GM18870 (cell line): ENCODE results near the gene CIDEA.

ENCODE experiments used
- ATAC-seq: cut with Tn5 transposase; IDR thresholded peaks from one replicate; pipeline ENCODE4 v1.9.1; 2021; ENCODE audit warnings: moderate library complexity; ENCODE audit not compliant: unreplicated experiment

The CIDEA gene

DNA sequence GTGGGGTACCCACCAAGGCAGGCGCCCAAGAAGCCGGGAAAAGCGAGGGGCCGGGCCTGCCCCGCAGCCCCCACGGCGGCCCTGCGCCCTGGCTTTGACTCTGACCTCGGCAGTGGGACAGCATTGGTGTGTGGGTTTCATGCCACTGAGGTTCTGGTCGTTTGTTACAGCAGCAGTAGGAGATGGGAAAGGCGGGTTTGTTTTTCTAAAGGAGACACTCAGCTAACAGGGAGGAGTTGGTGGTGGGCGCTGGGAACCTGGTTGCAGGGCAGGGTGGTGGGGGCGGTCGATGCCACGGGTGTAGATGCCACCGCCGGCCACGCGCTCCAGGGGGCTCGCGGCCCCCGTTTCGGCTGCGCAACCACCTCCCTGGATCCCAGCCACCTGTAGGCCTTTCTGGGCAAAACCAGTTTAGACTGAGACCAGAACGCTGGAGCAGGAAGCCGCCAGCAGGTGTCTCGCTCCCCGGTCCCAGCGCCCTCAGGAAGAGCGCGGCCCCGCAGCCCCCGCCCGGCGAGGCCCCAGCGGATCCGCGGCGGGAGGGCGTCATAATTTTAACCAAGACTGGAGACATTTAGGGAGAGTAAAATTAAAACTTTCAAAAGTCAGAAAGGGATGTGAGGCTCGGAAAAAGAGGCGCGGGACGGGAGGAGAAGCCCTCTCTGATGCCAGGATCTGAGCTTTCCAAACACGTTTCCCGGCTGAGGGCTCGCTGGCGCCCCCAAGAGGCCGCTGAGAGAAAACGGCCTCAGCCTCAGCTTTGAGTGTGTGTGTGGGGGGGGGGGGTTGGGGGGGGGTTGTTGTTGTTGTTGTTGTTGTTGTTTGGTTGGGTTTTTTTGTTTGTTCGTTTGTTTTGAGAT is 17.4 kb downstream of the CIDEA start:
- ATAC-seq: peak; percentile 63

GRCh38 chr18:12274793-12275192 is 20.6 kb downstream of the CIDEA start:
- no peak for ATAC-seq

DNA sequence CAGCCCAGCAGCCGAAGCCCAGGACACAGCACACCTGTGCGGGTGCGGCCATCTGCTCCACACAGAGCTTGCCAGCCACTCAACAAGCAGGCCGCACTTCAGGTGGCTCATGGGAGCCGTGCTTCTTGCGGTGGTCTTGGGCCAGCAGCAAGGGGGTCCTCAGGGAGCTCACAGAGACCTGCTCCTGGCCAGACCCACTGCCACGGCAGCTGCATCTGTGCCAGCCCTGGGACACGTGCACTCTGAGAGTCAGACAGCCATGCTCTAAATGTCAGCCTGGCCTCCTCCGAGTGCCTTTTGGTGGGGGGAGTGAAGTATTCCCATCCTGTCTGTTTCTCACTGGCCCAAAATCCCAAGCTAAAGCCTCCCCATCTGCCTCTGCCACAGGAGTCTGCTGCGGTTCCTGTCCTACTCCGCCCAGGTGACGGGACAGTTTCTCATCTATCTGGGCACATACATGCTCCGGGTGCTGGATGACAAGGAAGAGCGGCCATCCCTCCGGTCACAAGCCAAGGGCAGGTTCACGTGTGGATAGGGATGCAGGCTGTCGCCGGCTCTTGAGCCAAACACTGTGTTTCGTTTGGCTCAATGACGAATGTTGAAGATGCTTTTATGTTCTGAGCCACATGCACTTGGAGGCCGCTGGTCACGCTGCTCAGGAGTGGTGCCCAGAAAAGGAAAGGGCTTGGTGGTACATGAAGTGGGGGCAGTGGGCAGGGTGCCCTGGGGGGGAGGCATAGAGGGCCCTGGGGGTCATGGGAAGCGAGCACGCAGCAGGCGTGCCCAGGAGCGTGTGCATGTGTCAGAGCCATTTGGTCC is 22.8 kb downstream of the CIDEA start:
- no peak for ATAC-seq

- ATAC-seq: no peak
These were observed 24.1 kb downstream of the CIDEA start for GRCh38 chr18:12278215-12278671.

GRCh38 chr18:12278741-12279682 is 24.9 kb downstream of the CIDEA start:
- ATAC-seq: no peak

DNA sequence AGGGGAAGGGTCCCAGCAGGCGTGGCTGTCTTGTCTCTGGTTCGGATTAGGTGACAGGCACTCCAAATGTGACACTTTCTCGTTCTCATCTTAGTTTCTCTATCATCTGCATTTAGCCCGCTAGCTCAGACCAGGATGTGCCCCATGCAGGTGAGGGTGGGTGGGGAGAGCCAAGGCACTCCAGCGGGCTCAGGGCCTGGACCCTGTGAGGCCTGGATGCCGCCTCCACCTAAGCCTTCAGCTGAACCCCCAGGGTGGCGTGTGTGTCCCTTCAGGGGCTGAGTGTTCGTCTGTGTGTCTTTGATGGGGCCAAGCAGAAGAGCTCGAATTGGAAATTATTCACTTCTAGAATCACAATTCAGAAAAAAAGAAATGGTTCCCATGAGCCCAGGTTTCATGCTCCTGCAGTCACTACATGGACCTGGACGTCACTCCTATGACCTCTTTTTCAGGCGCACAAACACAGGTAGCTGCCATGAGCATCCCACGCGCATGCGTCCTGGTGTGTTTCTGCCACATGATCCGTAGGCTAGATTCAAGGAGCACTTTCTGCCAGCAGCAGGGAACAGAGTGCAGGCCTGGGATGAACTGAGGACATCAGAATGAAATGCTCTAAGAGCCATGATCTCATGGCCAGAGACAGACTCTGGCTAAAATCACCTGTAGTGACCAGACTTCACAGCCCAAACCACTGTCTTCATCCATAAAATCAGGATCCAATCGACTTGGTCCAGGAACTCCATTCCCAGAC is 25.8 kb downstream of the CIDEA start:
- no peak for ATAC-seq

DNA sequence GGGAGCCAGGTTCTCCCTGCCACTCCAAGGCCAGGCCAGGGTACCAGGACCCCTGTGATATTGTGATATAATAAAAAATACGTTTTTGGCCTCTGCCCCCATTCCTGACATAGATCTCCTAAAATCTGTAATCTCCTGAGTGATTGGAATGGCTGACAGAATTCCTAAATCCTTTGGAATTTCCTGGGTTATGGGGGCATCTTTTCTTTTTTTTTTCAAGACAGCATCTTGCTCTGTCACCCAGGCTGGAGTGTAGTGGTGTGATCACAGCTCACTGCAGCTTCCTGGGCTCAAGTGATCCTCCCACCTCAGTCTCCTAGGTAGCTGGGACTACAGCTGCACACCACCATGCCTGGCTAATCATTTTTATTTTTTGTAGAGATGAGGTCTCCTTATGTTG is 27.7 kb downstream of the CIDEA start:
- ATAC-seq: no peak

DNA sequence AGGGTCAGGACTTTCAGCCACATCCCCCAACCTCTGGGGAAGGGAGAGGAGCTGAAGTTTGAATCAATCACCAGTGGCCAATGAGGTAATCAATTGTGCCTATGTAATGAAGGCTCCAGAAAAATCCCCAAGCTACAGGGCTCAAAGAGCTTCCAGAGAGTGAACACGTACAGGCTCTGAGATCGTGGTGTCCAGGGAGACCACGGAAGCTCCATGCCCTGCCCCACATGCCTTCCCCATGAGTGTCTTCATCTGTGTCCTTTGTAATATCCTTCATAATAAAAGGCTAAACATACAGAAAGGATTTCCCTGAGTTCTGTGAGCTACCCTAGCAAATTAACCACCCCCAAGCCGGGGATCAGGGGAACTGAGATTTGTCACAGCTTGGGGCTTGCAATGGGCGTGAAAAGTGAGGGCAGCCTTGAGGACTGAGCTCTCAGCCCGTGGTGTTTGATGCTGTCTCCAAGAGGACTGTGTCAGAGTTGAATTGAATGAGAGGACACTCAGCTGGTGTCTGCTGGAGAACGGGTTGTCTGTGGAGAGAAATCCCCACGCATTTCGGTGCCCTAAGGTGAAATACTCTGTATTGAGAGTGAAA is 28.4 kb downstream of the CIDEA start:
- ATAC-seq: no peak

- no peak for ATAC-seq
These were observed 29.1 kb downstream of the CIDEA start for GRCh38 chr18:12283256-12283655.

DNA sequence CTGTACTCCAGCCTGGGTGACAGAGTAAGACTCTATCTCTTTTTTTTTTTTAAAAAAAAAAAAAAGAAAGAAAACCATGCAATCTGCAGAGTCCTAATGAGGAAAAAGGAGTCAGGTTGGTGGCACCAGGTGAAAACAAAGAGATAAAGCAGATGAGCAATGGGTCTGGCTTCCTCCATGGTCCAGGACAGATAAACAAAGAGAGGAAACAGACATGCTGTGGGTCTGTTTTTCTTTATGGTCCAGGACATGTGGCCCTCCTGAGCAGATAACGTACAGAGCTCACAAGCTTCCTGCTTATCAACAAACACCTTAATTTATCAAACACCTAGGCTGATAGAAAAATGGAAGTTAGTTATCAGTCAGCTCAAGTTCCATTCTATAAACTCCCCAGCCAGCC is 29.5 kb downstream of the CIDEA start:
- ATAC-seq: no peak

DNA sequence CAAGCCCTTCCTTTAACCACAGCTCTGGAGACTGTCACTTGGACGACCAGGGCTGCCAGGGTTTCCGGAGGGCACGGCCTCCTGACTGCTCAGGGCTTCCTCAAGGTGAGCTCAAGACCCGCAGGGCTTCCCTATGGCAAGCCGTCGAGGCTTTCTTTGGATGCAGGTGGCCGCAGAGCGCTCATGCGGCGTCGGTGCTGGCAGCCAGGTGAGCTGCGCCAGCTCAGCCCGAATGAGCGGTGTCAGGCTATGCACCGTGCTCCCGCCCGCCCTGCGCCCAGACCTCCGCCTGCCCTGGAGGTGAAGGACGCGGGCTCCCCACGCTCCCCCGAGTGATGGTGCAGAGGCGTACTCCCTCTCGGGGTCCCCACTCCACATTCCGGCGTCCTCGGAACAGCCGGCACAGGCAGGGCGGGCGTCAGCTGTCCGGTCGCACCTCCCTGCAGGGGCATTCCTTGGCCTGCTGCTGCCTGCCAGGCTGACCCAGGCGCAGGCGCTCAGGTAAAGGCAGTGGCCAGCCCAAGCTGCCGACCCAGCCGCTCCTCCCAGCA is 33.0 kb downstream of the CIDEA start:
- ATAC-seq: no peak

DNA sequence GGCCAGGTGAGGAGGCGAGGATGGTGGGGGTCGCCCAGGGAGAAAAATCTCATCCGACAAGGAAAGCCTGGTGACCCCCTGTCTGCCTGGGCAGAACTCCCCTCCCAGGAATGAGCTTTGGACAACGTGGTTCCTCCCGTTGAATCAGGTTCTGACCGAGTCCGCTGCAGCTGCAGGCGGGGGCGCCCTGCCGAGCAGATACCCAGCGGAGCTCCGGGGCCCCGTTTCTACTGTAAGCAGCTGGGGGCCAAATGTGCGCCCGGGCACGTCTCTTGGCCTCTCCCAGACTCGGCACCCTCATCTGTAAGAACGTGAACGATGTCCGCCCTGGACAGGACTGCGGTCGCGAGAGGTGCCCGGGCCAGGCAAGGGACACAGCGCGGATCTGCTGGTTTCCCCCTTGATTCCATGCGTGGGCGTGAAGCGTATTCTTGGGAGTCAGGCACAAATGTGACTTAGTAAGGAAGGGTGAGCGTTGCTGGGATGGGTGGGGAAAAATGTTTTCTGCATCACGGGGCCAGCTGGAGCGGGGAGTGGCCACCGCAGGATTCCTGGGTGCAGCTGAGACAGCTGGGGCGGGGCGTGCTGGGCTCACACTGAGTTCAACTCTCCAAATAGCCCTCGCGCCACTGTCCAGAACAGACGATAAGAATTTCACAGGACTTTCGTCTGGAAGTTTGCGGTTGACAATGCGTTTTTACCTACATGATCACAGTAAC is 33.7 kb downstream of the CIDEA start:
- ATAC-seq: no peak

GRCh38 chr18:12288403-12288755 is 34.2 kb downstream of the CIDEA start:
- no peak for ATAC-seq

- ATAC-seq: no peak
These were observed 35.9 kb downstream of the CIDEA start for GRCh38 chr18:12290086-12290485.

DNA sequence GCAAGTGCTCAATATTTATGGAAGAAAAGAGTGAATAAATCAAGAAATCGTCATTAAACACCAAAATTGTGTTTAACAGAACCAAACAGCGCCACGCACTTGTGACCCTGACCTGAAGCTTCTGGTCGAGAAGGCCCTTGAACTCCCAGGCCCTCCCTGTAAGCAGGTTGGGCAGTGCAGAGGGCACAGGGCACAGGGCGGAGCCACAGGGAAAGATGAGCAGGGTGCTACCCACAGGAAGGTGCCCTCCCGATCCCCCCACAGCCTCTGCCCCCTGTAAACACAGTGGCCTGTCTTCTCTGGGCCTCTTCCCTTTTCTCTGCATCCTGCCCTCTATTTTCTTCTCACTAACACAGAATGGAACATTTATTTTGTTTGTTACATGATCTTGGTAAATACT is 37.0 kb downstream of the CIDEA start:
- ATAC-seq: no peak

DNA sequence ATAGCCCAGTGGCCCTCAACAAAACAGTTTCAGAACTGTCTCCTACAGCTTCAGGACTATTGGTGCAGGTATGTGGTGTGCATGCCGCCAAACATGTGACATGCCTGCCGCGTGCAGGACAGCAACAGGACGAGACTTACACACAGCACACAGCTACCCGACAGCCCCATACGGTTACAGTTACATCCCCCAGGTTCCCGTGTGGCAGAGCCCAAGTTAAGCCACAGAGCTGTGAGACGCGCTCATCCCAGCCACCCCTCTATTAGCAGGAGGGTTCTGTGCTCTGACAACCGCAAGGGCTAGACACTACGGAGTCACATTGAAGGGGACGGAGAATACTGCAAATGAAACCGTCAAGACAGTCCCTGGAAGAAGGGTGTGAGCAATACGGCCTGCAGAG is 37.5 kb downstream of the CIDEA start:
- ATAC-seq: no peak

GRCh38 chr18:12293831-12294230 is 39.7 kb downstream of the CIDEA start:
- no peak for ATAC-seq

- ATAC-seq: no peak
These were observed 41.4 kb downstream of the CIDEA start for GRCh38 chr18:12295389-12296086.

DNA sequence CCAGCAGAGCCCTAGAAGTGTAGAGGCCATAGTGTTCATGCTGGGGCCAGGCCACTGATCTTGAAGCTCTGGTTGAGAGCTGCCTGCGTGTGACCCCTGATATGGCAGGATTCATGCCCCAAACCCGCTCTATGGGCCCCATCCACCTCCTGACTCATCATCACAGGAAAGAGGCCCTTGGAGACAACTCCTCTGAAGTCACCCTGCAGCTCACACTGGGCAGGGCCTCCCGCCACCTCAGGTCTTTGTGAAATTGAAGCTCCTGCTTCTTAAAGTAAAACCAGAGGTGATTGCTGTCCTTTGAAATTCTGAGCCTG is 41.9 kb downstream of the CIDEA start:
- ATAC-seq: no peak
